GM19239 (cell line): ENCODE results near the gene ABHD16A.

Source experiments
- DNase-seq: peaks from one replicate; pipeline ENCODE4 v3.0.0; 2011; ENCODE audit warnings: low spot score; ENCODE audit not compliant: insufficient read length
- FAIRE-seq: peaks from 2 replicates; lab custom pipeline; 2011; peaks lifted over from hg19 to GRCh38; lab: Jason Lieb, UNC

Gene ABHD16A

DNA sequence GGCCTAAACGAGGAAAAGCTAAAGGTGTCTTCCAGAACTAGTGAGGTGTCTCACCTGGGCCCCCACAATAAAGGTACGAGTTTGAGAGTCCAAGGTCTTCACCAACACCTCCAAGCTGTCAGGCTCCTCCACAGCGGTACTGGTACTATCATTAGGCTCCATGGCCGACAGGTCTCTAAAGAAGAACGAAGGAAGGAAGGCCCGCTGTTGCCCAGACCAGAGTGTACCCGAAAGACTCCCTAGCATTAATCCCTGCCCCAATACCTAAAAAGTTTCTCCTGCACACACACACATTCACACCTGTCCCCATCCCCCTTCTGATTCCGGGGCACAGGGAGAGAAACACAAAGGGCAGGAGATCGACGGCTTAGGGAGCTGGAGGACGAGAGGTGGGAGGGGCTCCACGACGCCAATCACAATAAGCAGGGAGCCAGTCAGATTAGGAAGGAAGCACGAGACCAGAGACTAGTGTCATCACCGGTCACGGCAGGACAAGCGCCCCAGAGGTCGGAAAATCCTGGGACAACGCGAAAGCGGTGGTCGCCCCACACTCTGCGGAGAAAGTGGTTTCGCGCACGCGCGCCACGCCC, 51.4 kb downstream of the ABHD16A start:
- FAIRE-seq = peak; percentile 93
- peak; percentile 50 for DNase-seq

DNA sequence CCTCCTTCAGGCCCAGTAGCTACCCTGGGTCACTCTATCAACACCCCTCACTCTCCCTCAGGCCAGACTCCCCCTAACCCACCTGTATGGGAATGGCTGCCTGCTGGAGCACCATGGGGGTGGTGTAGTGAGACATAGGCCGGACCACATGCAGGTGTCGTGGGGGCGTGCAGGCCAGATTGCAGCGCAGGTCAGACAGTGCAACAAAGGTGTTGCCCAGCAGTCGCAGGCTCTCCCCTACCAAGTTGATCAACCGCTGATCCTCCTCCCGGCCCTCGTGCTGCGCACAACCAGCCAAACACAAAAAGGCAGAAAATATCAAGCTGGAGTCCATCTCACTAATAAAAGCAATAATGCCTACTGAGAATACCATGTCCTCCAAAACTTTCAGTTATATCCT, 57.8 kb downstream of the ABHD16A start:
- DNase-seq = no peak
- no peak for FAIRE-seq

- FAIRE-seq = no peak
- DNase-seq = no peak
These were observed 59.2 kb downstream of the ABHD16A start for GRCh38 chr6:31643818-31644454.

DNA sequence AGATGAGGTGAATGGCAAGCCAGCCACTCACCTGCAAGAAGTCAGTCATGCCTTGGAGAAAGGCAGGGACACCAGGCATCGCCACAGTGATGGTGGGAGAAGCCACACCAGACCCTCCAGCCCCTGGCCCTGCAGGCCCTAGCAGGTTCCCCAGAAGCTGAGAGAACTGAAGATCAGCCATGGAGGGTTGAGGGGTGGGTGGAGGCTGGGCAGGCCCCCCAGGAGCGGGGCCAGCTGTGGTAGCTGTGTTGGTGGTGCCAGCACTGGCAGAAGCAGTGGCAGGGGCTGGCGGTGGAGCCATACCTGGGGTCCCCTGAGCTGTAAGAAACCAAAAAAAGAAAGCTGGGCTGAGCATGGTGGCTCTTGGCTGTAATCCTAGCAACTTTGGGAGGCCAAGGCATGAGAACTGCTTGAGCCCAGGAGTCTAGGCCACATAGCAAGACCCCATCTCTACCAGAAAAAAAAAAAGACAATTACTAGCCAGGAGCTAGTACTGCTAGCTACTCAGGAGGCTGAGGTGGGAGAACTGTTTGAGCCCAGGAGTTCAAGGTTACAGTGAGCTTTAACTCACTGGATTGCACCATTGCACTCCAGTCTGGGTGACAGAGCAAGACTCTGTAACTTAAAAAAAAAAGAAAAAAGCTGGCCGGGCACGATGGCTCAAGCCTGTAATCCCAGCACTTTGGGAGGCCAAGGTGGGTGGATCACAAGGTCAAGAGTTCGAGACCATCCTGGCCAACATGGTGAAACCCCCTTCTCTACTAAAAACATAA, 60.1 kb downstream of the ABHD16A start:
- DNase-seq = no peak
- FAIRE-seq = no peak

GRCh38 chr6:31641370-31641769, 61.8 kb downstream of the ABHD16A start:
- no peak for DNase-seq
- FAIRE-seq = no peak

- DNase-seq (no peak), FAIRE-seq (no peak)
These were observed 62.5 kb downstream of the ABHD16A start for GRCh38 chr6:31640612-31641011.

GRCh38 chr6:31639449-31639861, 63.7 kb downstream of the ABHD16A start:
- no peak for FAIRE-seq
- no peak for DNase-seq

DNA sequence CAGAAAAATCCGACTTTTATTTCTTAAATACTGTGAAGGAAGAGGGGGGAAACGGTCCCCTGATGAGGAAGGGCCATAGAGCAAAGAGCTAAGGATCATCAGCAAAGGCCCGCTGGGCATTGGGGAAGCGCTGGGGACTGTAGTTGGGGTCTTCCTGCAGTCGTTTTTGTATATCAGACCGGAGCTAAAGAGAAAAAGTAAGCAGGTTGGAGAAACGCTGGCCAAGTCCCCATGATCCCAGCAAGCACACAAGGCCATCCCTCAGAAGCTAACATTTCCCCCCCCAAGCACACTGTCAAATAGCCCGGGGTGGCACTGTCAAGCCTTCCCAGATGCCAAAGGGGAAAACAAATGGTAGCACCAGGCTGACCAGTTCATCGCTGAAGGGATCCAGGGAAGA, 64.1 kb downstream of the ABHD16A start:
- FAIRE-seq = no peak

More for the DNA sequence above, 64.1 kb downstream of the ABHD16A start:
- no peak for DNase-seq
